K562 (cell line): Measurements from ENCODE around the gene RAMAC.

ENCODE experiments used
- ARNT ChIP-seq, 2 experiments: fragments of 450-650 bp; IDR thresholded peaks; 2 replicates each; pipeline ENCODE4 v1.6.1; 2016; ENCODE audit warnings: mild to moderate bottlenecking in 1 of 2
- ATF3 ChIP-seq, 2 experiments: fragments of 450-650 bp in 1 of 2; sonication (generic) in 1 of 2; formaldehyde crosslinking in 1 of 2; IDR thresholded peaks in 1 of 2; conservative IDR thresholded peaks in 1 of 2; 2 replicates each; pipeline versions ENCODE4 v1.6.1 to v1.8.1; 2016 to 2023; ENCODE audit warnings: mild to moderate bottlenecking in 2 of 2, moderate library complexity in 2 of 2, inconsistent platforms in 1 of 2, missing genetic modification reagents in 1 of 2
- E2F1 ChIP-seq: sonication (generic); formaldehyde crosslinking; IDR thresholded peaks from 2 replicates; pipeline ENCODE4 v1.8.1; 2023; ENCODE audit warnings: mild to moderate bottlenecking, missing genetic modification reagents, moderate library complexity
- FOXA1 ChIP-seq: fragments of 450-650 bp; IDR thresholded peaks from 2 replicates; pipeline ENCODE4 v1.6.1; 2016; ENCODE audit warnings: mild to moderate bottlenecking, borderline replicate concordance
- HLTF ChIP-seq: fragments of 450-650 bp; IDR thresholded peaks from 2 replicates; pipeline ENCODE4 v1.6.1; 2016
- THRAP3 ChIP-seq: fragments of 450-650 bp; IDR thresholded peaks from 2 replicates; pipeline ENCODE4 v1.6.1; 2016; ENCODE audit warnings: mild to moderate bottlenecking, inconsistent platforms, borderline replicate concordance
- ZNF23 ChIP-seq: fragments of 250-450 bp; sonication (Bioruptor Pico); IDR thresholded peaks from 2 replicates; pipeline ENCODE4 v1.4.0; 2020; ENCODE audit warnings: mild to moderate bottlenecking

DNA sequence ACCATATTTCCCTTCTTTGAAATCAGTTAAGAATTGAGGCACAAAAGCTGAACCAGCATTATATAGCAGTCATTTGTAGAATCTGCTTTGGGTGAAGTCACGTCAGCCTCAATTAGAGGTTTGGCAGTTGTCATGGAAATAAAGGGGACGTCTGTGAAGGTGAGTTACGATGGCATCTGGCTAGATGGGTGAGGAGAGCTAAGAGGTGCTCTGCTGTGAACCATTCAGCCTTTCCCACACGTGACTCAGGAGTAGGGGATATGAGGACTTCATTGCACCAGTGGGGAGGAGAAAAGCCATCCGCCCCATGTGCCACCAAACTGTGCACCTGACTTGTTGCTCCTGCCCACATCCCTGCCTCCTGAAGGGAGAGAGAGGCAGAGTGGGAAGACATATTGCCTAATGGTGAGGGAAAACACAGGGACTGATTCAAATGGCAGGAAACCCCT lies 28.2 kb downstream of the RAMAC start:
- TF ChIP-seq ARNT (IDR thresholded peaks at IDR 0.05) = no peak
- TF ChIP-seq HLTF = no peak
- no peak for TF ChIP-seq FOXA1
- no peak for TF ChIP-seq THRAP3
- no peak for TF ChIP-seq ATF3 (IDR thresholded peaks at IDR 0.05)
- no peak for TF ChIP-seq ATF3 (CRISPR knock-in tag; conservative IDR thresholded peaks at IDR 0.05)
- TF ChIP-seq E2F1 (CRISPR knock-in tag) = no peak
- no peak for TF ChIP-seq ZNF23 (CRISPR knock-in tag)
